Smooth muscle cell (in vitro differentiated cells): Measurements from ENCODE around the gene GPATCH11. TPM values are rescaled to one million over a fixed set of nuclear protein-coding genes. Genes with fewer than 3 reads are reported as not detected.

ENCODE experiments used
- DNase-seq: peaks from one replicate; lab custom pipeline; 2025; ENCODE audit not compliant: unreplicated experiment; lab: John Stamatoyannopoulos, UW
- H2AFZ ChIP-seq: fragments of 200-600 bp; sonication (generic); 2 replicates; pipeline ENCODE4 v1.6.0; 2016; ENCODE audit warnings: antibody characterized with exemption, low read depth, mild to moderate bottlenecking
- H3F3A ChIP-seq: fragments of 200-600 bp; sonication (generic); 2 replicates; pipeline ENCODE4 v1.6.0; 2017; ENCODE audit warnings: antibody characterized with exemption, low read depth
- H3K27ac ChIP-seq: fragments of 200-600 bp; sonication (generic); 2 replicates; pipeline ENCODE4 v1.5.1; 2016; ENCODE audit warnings: low read depth, mild to moderate bottlenecking
- H3K27me3 ChIP-seq: fragments of 200-600 bp; sonication (generic); 2 replicates; pipeline ENCODE4 v1.6.1; 2016; ENCODE audit warnings: low read depth, mild to moderate bottlenecking
- H3K36me3 ChIP-seq: fragments of 200-600 bp; sonication (generic); 2 replicates; pipeline ENCODE4 v1.5.1; 2016; ENCODE audit warnings: low read depth
- H3K4me1 ChIP-seq: fragments of 200-600 bp; sonication (generic); 2 replicates; pipeline ENCODE4 v1.5.1; 2016; ENCODE audit warnings: low read depth
- H3K4me2 ChIP-seq: fragments of 200-600 bp; sonication (generic); 2 replicates; pipeline ENCODE4 v1.6.0; 2016; ENCODE audit warnings: mild to moderate bottlenecking
- H3K4me3 ChIP-seq: fragments of 200-600 bp; sonication (generic); 2 replicates; pipeline ENCODE4 v1.5.1; 2016; ENCODE audit warnings: mild to moderate bottlenecking
- H3K79me2 ChIP-seq: fragments of 200-600 bp; sonication (generic); 2 replicates; pipeline ENCODE4 v1.6.0; 2016; ENCODE audit warnings: low read depth, mild to moderate bottlenecking
- H3K9ac ChIP-seq: fragments of 200-600 bp; sonication (generic); 2 replicates; pipeline ENCODE4 v1.6.0; 2016; ENCODE audit warnings: low read depth
- H3K9me3 ChIP-seq: fragments of 200-600 bp; sonication (generic); replicated peaks from 2 replicates; pipeline ENCODE4 v1.5.1; 2016; ENCODE audit warnings: low read depth
- H4K20me1 ChIP-seq: fragments of 200-600 bp; sonication (generic); 2 replicates; pipeline ENCODE4 v1.6.0; 2016; ENCODE audit warnings: low read depth
- CTCF ChIP-seq: fragments of 200-600 bp; sonication (generic); IDR thresholded peaks from 2 replicates; pipeline ENCODE4 v1.5.1; 2017; ENCODE audit warnings: borderline replicate concordance, mild to moderate bottlenecking, antibody characterized with exemption; ENCODE audit not compliant: insufficient read depth, poor library complexity, severe bottlenecking
- WGBS: methylation state at CpG from one replicate; pipeline ENCODE4 v1.1.7; 2016; ENCODE audit warnings: low lambda C conversion rate; 5-methylcytosine and 5-hydroxymethylcytosine counted together
- polyA plus RNA-seq: library from polyadenylated mRNA; unstranded; fragments of >200 nt; fragmentation: Nextera tagmentation; extraction: Ambion mirVana; gene quantifications from 2 replicates; pipeline ENCODE4 v1.2.1, GENCODE V29; 2016
- total RNA-seq: library from RNA; depleted of rRNA; stranded (reverse); fragments of >200 nt; gene quantifications from 2 replicates; pipeline ENCODE4 v1.2.3, GENCODE V29; 2014

Gene GPATCH11
- total and polyA plus RNA-seq, 2 experiments from 2014 or later: 3.9 to 9.8 TPM

DNA sequence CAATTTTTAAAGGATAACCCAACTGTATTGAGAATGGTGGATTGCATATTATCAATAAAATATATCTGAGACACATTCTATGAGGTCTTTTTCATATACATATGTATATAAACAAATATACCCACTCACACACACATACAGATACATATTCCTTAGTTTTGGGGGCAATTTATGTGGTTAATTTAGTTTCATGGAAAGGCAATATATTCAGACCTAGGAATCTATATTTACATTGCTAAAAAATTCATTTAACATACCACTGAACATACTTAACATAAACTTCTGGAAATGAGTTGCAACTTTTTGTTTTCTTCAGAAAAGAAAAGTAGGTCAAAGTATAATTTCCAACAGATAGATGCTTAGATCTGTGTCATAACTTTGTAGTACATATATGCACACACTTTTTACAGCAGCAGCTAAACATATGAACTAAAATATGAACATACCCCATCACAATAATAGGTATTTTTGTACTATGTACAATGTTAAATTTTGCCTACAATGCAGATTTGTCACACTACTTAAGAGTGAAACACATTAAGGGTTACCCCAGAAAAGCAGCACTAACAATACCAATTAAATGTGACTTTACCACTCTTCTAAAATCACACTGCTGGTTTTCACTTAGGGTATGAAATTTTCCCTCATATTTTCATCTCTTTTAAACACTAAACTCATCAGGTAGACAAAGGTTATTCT is 23.2 kb upstream of the GPATCH11 start:
- TF ChIP-seq CTCF: no peak
- Histone ChIP-seq H3K9ac (no peak overlapping the region), H2AFZ (no peak overlapping the region), H4K20me1 (no peaks in the 10 kb centered on the region), H3K4me3 (no peak overlapping the region), H3K79me2 (no peaks in the 10 kb centered on the region), H3K9me3 (no peaks in the 10 kb centered on the region), H3K4me2 (no peak overlapping the region), H3K27ac (no peak overlapping the region), H3K36me3 (peaks cover 29% of the 10 kb centered on the region), H3K4me1 (no peaks in the 10 kb centered on the region), H3F3A (no peaks in the 10 kb centered on the region), H3K27me3 (no peaks in the 10 kb centered on the region)
- DNase-seq: no peak

- TF ChIP-seq CTCF: no peak
- Histone ChIP-seq H3K9me3 (no peaks in the 10 kb centered on the region), H3K36me3 (peaks cover 29% of the 10 kb centered on the region), H3K4me1 (no peaks in the 10 kb centered on the region), H3K27ac (no peak overlapping the region), H3K27me3 (no peaks in the 10 kb centered on the region), H2AFZ (no peak overlapping the region), H3K4me2 (no peak overlapping the region), H3K79me2 (no peaks in the 10 kb centered on the region), H3K4me3 (no peak overlapping the region), H3F3A (no peaks in the 10 kb centered on the region), H3K9ac (no peak overlapping the region), H4K20me1 (no peaks in the 10 kb centered on the region)
- no peak for DNase-seq
- 98% methylated on average over 5 of the region's 5 CpGs for WGBS
These were observed 22.5 kb upstream of the GPATCH11 start for GRCh38 chr2:37061776-37062175.

GRCh38 chr2:37068686-37069085 is 15.6 kb upstream of the GPATCH11 start:
- no peak for DNase-seq
- no peaks in the 10 kb centered on the region for H4K20me1 ChIP-seq
- no peaks in the 10 kb centered on the region for H3K9me3 ChIP-seq
- WGBS: 91% methylated on average over 6 of the region's 6 CpGs
- H3K9ac ChIP-seq: no peak overlapping the region
- H3K79me2 ChIP-seq: no peaks in the 10 kb centered on the region
- no peak overlapping the region for H3K27ac ChIP-seq
- no peaks in the 10 kb centered on the region for H3K4me1 ChIP-seq
- no peak for TF ChIP-seq CTCF
- H3K4me2 ChIP-seq: no peak overlapping the region
- H3K36me3 ChIP-seq: peaks cover 16% of the 10 kb centered on the region
- no peaks in the 10 kb centered on the region for H3K27me3 ChIP-seq
- no peak overlapping the region for H3K4me3 ChIP-seq
- H2AFZ ChIP-seq: no peak overlapping the region
- H3F3A ChIP-seq: no peaks in the 10 kb centered on the region

- Histone ChIP-seq H2AFZ (no peak overlapping the region), H3K9ac (no peak overlapping the region), H3K4me2 (no peak overlapping the region), H3K4me3 (no peak overlapping the region), H3K79me2 (no peaks in the 10 kb centered on the region), H3K27me3 (no peaks in the 10 kb centered on the region), H3F3A (no peaks in the 10 kb centered on the region), H4K20me1 (no peaks in the 10 kb centered on the region), H3K36me3 (peaks cover 19% of the 10 kb centered on the region), H3K27ac (no peak overlapping the region), H3K9me3 (no peaks in the 10 kb centered on the region), H3K4me1 (no peaks in the 10 kb centered on the region)
- 100% methylated on average over 2 of the region's 2 CpGs for WGBS
- no peak for TF ChIP-seq CTCF
- DNase-seq: no peak
These were observed 13.4 kb upstream of the GPATCH11 start for GRCh38 chr2:37070931-37071330.
